GM12878 (cell line): ENCODE data around the gene PRC1. TPM values are rescaled to one million over a fixed set of nuclear protein-coding genes. Genes with fewer than 3 reads are reported as not detected.

Experiments
- ASH2L ChIP-seq: fragments of 300-600, 200-600 bp; sonication (generic); IDR thresholded peaks from 2 replicates; pipeline ENCODE4 v1.6.1; 2017; ENCODE audit warnings: low read depth, mild to moderate bottlenecking, borderline replicate concordance
- ATF7 ChIP-seq: fragments of 450-650 bp; IDR thresholded peaks from 2 replicates; pipeline ENCODE4 v1.6.1; 2016; ENCODE audit warnings: low read depth, mild to moderate bottlenecking
- BRCA1 ChIP-seq: IDR thresholded peaks from 2 replicates; pipeline ENCODE4 v1.6.1; 2011; ENCODE audit warnings: low read depth, low read length, improper control_type of control experiment
- CHD4 ChIP-seq: fragments of 200-600 bp; sonication (generic); IDR thresholded peaks from 2 replicates; pipeline ENCODE4 v1.6.1; 2016; ENCODE audit warnings: mild to moderate bottlenecking
- CREM ChIP-seq: IDR thresholded peaks from 2 replicates; pipeline ENCODE4 v1.6.1; 2014; ENCODE audit warnings: antibody characterized with exemption, low read depth
- E2F8 ChIP-seq: fragments of 450-650 bp; IDR thresholded peaks from 2 replicates; pipeline ENCODE4 v1.6.1; 2018; ENCODE audit warnings: mild to moderate bottlenecking, low read depth, moderate library complexity; ENCODE audit not compliant: partially characterized antibody
- EED ChIP-seq: sonication (generic); IDR thresholded peaks from 2 replicates; pipeline ENCODE4 v1.6.1; 2016; ENCODE audit warnings: antibody characterized with exemption, low read depth
- IRF5 ChIP-seq: fragments of 450-650 bp; IDR thresholded peaks from 2 replicates; pipeline ENCODE4 v1.6.1; 2017; ENCODE audit warnings: borderline replicate concordance
- KAT2A ChIP-seq: conservative IDR thresholded peaks from 2 replicates; pipeline ENCODE4 v1.6.1; 2011; ENCODE audit warnings: low read depth, low read length; ENCODE audit not compliant: control insufficient read depth
- MLLT1 ChIP-seq: fragments of 450-650 bp; IDR thresholded peaks from 2 replicates; pipeline ENCODE4 v1.6.1; 2016; ENCODE audit warnings: mild to moderate bottlenecking
- MTA3 ChIP-seq: IDR thresholded peaks from 2 replicates; pipeline ENCODE4 v1.6.1; 2012; ENCODE audit warnings: low read length, inconsistent platforms, borderline replicate concordance
- RAD21 ChIP-seq: IDR thresholded peaks from 2 replicates; pipeline ENCODE4 v1.6.1; 2011; ENCODE audit warnings: mild to moderate bottlenecking, low read depth, low read length, moderate library complexity; ENCODE audit not compliant: insufficient read depth
- RUNX3 ChIP-seq: IDR thresholded peaks from 2 replicates; pipeline ENCODE4 v1.6.1; 2012; ENCODE audit warnings: low read length, inconsistent platforms
- SMARCA5 ChIP-seq: fragments of 450-650 bp; IDR thresholded peaks from 2 replicates; pipeline ENCODE4 v1.6.1; 2017; ENCODE audit warnings: mild to moderate bottlenecking
- SPI1 ChIP-seq: IDR thresholded peaks from 2 replicates; pipeline ENCODE4 v1.6.1; 2011; ENCODE audit warnings: low read depth, mild to moderate bottlenecking, low read length, moderate library complexity, borderline replicate concordance; ENCODE audit not compliant: insufficient read depth
- SUZ12 ChIP-seq: fragments of 200-600 bp; sonication (generic); IDR thresholded peaks from one replicate; pipeline ENCODE4 v1.6.1; 2018; ENCODE audit warnings: antibody characterized with exemption, mild to moderate bottlenecking; ENCODE audit not compliant: unreplicated experiment
- TCF3 ChIP-seq: IDR thresholded peaks from 2 replicates; pipeline ENCODE4 v1.6.1; 2012; ENCODE audit warnings: low read depth, mild to moderate bottlenecking, low read length, borderline replicate concordance; ENCODE audit not compliant: insufficient read depth
- ZNF217 ChIP-seq: fragments of 450-650 bp; IDR thresholded peaks from 2 replicates; pipeline ENCODE4 v1.6.1; 2017; ENCODE audit warnings: antibody characterized with exemption, mild to moderate bottlenecking
- ZNF24 ChIP-seq: fragments of 450-650 bp; IDR thresholded peaks from 2 replicates; pipeline ENCODE4 v1.6.1; 2017; ENCODE audit warnings: antibody characterized with exemption, mild to moderate bottlenecking
- ZZZ3 ChIP-seq: IDR thresholded peaks from 2 replicates; pipeline ENCODE4 v1.6.1; 2011; ENCODE audit warnings: low read depth; ENCODE audit not compliant: control insufficient read depth, insufficient read length
- polyA plus RNA-seq, 11 experiments: library from polyadenylated mRNA; depleted of rRNA in 4 of 11; unstranded in 6 of 11; stranded (reverse) in 5 of 11; fragments of >200 nt; fragmentation: Nextera tagmentation in 4 of 11; fragmentation: Illumina TruSeq in 1 of 11; extraction: Ambion mirVana in 4 of 11; extraction: Trizol in 1 of 11; gene quantifications; 1 replicate in 1 of 11; 2 replicates in 10 of 11; pipeline versions ENCODE4 v1.2.1 to v1.2.3, GENCODE V29; 2011 to 2016; ENCODE audit warnings: inconsistent platforms in 2 of 11, missing spikeins in 2 of 11, low read depth in 1 of 11
- total RNA-seq, 4 experiments: library from RNA; depleted of rRNA in 3 of 4; stranded (reverse); fragments of >200 nt in 3 of 4; fragmentation: Illumina TruSeq in 1 of 4; extraction: Trizol in 1 of 4; gene quantifications; 2 replicates each; pipeline versions ENCODE4 v1.2.1 to v1.2.3, GENCODE V29; 2013 to 2021

PRC1 gene
- total and polyA plus RNA-seq, 10 of the 15 experiments (the other 5 are each of a cell fraction or from before 2014, with no cell fraction given) = 100 to 241 (median 131) TPM

- TF ChIP-seq TCF3 = peak; percentile 90
- no peak for TF ChIP-seq E2F8
- TF ChIP-seq ATF7 = peak; percentile 48
- TF ChIP-seq BRCA1 = 0 out of 2 replicates have a peak, but pooled peaks have one; percentile 9
- TF ChIP-seq ZNF24 = peak; percentile 63; the same call in 1 of the 2 replicates
- TF ChIP-seq MLLT1 = peak; percentile 72; the same call in 1 of the 2 replicates
- no peak for TF ChIP-seq RUNX3
- no peak; the same call in 1 of the 2 replicates for TF ChIP-seq EED
- no peak for TF ChIP-seq MTA3
- peak; percentile 99 for TF ChIP-seq SMARCA5
- no peak for TF ChIP-seq ZZZ3
- TF ChIP-seq CHD4 = no peak
- TF ChIP-seq ASH2L = no peak
- TF ChIP-seq IRF5 = no peak
- TF ChIP-seq RAD21 = 0 out of 2 replicates have a peak, but pooled peaks have one; percentile 21
- no peak for TF ChIP-seq ZNF217
- peak; percentile 72 for TF ChIP-seq CREM
- TF ChIP-seq KAT2A = no peak
- no peak for TF ChIP-seq SUZ12
- TF ChIP-seq SPI1 = no peak
Measured at GRCh38 chr15:90931828-90932659, 62.3 kb downstream of the PRC1 start, which contains the start of gene HDDC3 (continued).
